HFFc6 (cell line): ENCODE results near the gene PHACTR1. TPM values are rescaled to one million over a fixed set of nuclear protein-coding genes. Genes with fewer than 3 reads are reported as not detected.

Experiments
- DNase-seq: peaks from one replicate; pipeline ENCODE4 v3.0.0-alpha.2; 2018
- H3K27ac Mint-ChIP-seq: 2 replicates; pipeline ENCODE4 v1.8.0; 2020; ENCODE audit warnings: mild to moderate bottlenecking, mixed read lengths
- H3K27me3 Mint-ChIP-seq: 2 replicates; pipeline ENCODE4 v1.8.0; 2021; ENCODE audit warnings: mild to moderate bottlenecking, moderate library complexity, mixed read lengths; ENCODE audit not compliant: insufficient read depth
- H3K36me3 Mint-ChIP-seq: 2 replicates; pipeline ENCODE4 v1.8.0; 2021; ENCODE audit warnings: low read depth, mixed read lengths
- H3K4me1 Mint-ChIP-seq: 2 replicates; pipeline ENCODE4 v1.8.0; 2020; ENCODE audit warnings: low read depth, mixed read lengths
- H3K4me3 Mint-ChIP-seq: 2 replicates; pipeline ENCODE4 v1.8.0; 2020; ENCODE audit warnings: mild to moderate bottlenecking, moderate library complexity, mixed read lengths
- H3K9me3 Mint-ChIP-seq: 2 replicates; pipeline ENCODE4 v1.8.0; 2020; ENCODE audit warnings: mild to moderate bottlenecking, mixed read lengths
- CTCF ChIP-seq: fragments of 200-600 bp; sonication (generic); IDR thresholded peaks from 2 replicates; pipeline ENCODE4 v1.5.0; 2021; ENCODE audit warnings: antibody characterized with exemption, mild to moderate bottlenecking
- total RNA-seq, 6 experiments: library from RNA; stranded (reverse); fragmentation: NEBNext Ultra II Directional; extraction: Animal tissue kit (Norgen Biotek cat#: 25700); gene quantifications; 2 replicates in 1 of 6; 3 replicates in 5 of 6; pipeline ENCODE4 v1.2.3, GENCODE V29; 2021

PHACTR1 gene
- total RNA-seq, 6 experiments from 2014 or later: 2.5 to 4.7 (median 3.9) TPM

GRCh38 chr6:12911427-12911826, 194.9 kb downstream of the PHACTR1 start:
- Mint-ChIP-seq H3K4me1 (no peaks in the 10 kb centered on the region), H3K36me3 (no peaks in the 10 kb centered on the region), H3K27me3 (peaks cover 32% of the 10 kb centered on the region)

GRCh38 chr6:12913201-12913600, 196.6 kb downstream of the PHACTR1 start:
- Mint-ChIP-seq H3K4me3 (no peak overlapping the region), H3K4me1 (no peaks in the 10 kb centered on the region), H3K27me3 (peaks cover 30% of the 10 kb centered on the region), H3K36me3 (no peaks in the 10 kb centered on the region), H3K27ac (no peak overlapping the region), H3K9me3 (no peaks in the 10 kb centered on the region)
- no peak for DNase-seq
- no peak for TF ChIP-seq CTCF

More at GRCh38 chr6:12911427-12911826, 194.9 kb downstream of the PHACTR1 start:
- H3K4me3 Mint-ChIP-seq: no peak overlapping the region
- DNase-seq: peak; percentile 53
- H3K9me3 Mint-ChIP-seq: no peaks in the 10 kb centered on the region
- H3K27ac Mint-ChIP-seq: no peak overlapping the region
- TF ChIP-seq CTCF: peak; percentile 77

- Mint-ChIP-seq H3K27ac (no peak overlapping the region), H3K36me3 (no peaks in the 10 kb centered on the region), H3K27me3 (peaks cover 20% of the 10 kb centered on the region), H3K9me3 (no peaks in the 10 kb centered on the region), H3K4me1 (no peaks in the 10 kb centered on the region), H3K4me3 (no peak overlapping the region)
- no peak for DNase-seq
- TF ChIP-seq CTCF: no peak
Observed at GRCh38 chr6:12916006-12916405, 199.4 kb downstream of the PHACTR1 start.

GRCh38 chr6:12916420-12917136, 200.0 kb downstream of the PHACTR1 start:
- Mint-ChIP-seq H3K4me1 (no peaks in the 10 kb centered on the region), H3K27me3 (peaks cover 22% of the 10 kb centered on the region), H3K36me3 (no peaks in the 10 kb centered on the region), H3K9me3 (no peaks in the 10 kb centered on the region), H3K4me3 (no peak overlapping the region), H3K27ac (no peak overlapping the region)
- no peak for TF ChIP-seq CTCF
- DNase-seq: no peak

- Mint-ChIP-seq H3K9me3 (no peaks in the 10 kb centered on the region), H3K27me3 (peaks cover 12% of the 10 kb centered on the region), H3K36me3 (no peaks in the 10 kb centered on the region), H3K4me3 (no peak overlapping the region), H3K4me1 (0 out of 2 replicates have a peak, but pooled peaks cover 4% of the 10 kb centered on the region), H3K27ac (no peak overlapping the region)
- DNase-seq: no peak
- no peak for TF ChIP-seq CTCF
Observed at GRCh38 chr6:12921467-12921866, 204.9 kb downstream of the PHACTR1 start.
